Thyroid gland (tissue), 4 donors: ENCODE data around the gene FAM229A. TPM values are rescaled to one million over a fixed set of nuclear protein-coding genes. Genes with fewer than 3 reads are reported as not detected.

Source experiments
- DNase-seq, 2 donors: peaks; one replicate each; pipeline ENCODE4 v3.0.0-alpha.2; 2019
- H3K27ac ChIP-seq, 3 donors: fragments of 200-600 bp; sonication (generic); 1 replicate in 2 of 3; 2 replicates in 1 of 3; pipeline ENCODE4 v1.5.1; 2016 to 2019; ENCODE audit warnings: mild to moderate bottlenecking in 1 of 3, moderate library complexity in 1 of 3
- H3K27me3 ChIP-seq: fragments of 200-600 bp; sonication (generic); one replicate; pipeline ENCODE4 v1.5.1; 2019
- H3K36me3 ChIP-seq, 2 donors: fragments of 200-600 bp; sonication (generic); one replicate each; pipeline ENCODE4 v1.5.1; 2016 to 2019
- H3K4me1 ChIP-seq, 2 donors: fragments of 200-600 bp; sonication (generic); one replicate each; pipeline ENCODE4 v1.5.1; 2017 to 2019
- H3K4me3 ChIP-seq, 3 donors: fragments of 200-600 bp; sonication (generic); replicated peaks in 1 of 3; 1 replicate in 2 of 3; 2 replicates in 1 of 3; pipeline ENCODE4 v1.5.1; 2016; ENCODE audit warnings: mild to moderate bottlenecking in 1 of 3
- H3K9me3 ChIP-seq: fragments of 200-600 bp; sonication (generic); one replicate; pipeline ENCODE4 v1.5.1; 2017
- POLR2A ChIP-seq, 2 donors: fragments of 450-650 bp; IDR thresholded peaks; one replicate each; pipeline ENCODE4 v1.6.1; 2017; ENCODE audit warnings: antibody characterized with exemption in 2 of 2, mild to moderate bottlenecking in 2 of 2, moderate library complexity in 1 of 2
- WGBS, 2 donors: methylation state at CpG; one replicate each; pipeline ENCODE4 v1.1.5; 2017; 5-methylcytosine and 5-hydroxymethylcytosine counted together
- intact Hi-C: fragments of 100-400 bp; cut with DNase I; formaldehyde crosslinking; loops from one replicate; pipeline ENCODE4 v1.15.1; 2023
- total RNA-seq, 4 donors: library from RNA; depleted of rRNA; stranded (reverse); fragments of >200 nt; gene quantifications; one replicate each; pipeline ENCODE4 v1.2.3, GENCODE V29; 2016
- TF ChIP-seq, protein P1 (sequence below), 6 experiments: fragments of 200-600 bp in 3 of 6; fragments of 450-650 bp in 3 of 6; sonication (generic) in 3 of 6; IDR thresholded peaks; one replicate each; pipeline ENCODE4 v1.5.1; 2016 to 2019; ENCODE audit warnings: antibody characterized with exemption in 6 of 6, mild to moderate bottlenecking in 2 of 6, inconsistent platforms in 1 of 6, moderate library complexity in 1 of 6

FAM229A gene
- total RNA-seq, 4 donors from 2014 or later = 5.1 to 20.0 (median 7.4) TPM

DNA sequence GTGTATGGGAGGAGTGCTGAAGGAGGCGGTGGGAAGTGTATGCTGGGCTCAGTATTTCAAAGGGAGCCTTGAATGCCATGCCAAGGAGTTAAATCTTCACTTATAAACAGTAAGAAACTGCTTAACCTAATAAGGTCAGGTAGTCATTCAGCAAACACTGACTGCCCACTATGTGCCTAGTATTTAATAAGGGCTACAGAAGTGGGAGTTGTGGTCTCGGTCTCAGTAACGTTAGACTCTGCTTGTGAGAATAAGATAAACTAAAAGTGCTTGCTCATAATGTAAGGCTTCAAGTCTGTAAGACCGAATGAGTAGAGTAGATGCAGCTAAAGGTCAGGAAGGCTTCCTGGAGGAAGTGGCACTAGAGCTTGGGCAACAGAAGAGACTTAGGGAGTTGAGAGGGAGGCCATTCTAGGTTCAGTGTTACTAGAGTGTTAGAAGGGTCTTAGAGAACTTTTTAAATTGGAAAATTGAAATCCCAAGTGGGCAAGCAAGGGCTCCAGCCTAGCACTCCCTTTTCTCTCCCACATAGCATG lies 32.3 kb downstream of the FAM229A start:
- Histone ChIP-seq H3K4me3 (no peak overlapping the region), H3K9me3 (no peaks in the 10 kb centered on the region), H3K36me3 (peaks cover 25 to 27% of the 10 kb centered on the region in 2 donors), H3K27ac (peak overlapping the region in 2 of 3 donors; percentile 46 to 87), H3K4me1 (peaks cover 44 to 49% of the 10 kb centered on the region in 2 donors), H3K27me3 (no peaks in the 10 kb centered on the region)
- 93 to 94% methylated on average over 4 of the region's 4 CpGs for WGBS, 2 donors
- intact Hi-C loops = loop anchor here (10.0 kb wide), 1 partner anchor 95 kb away; no protein-coding TSS in a partner anchor
- DNase-seq = no peak
- TF ChIP-seq, protein P1, sequence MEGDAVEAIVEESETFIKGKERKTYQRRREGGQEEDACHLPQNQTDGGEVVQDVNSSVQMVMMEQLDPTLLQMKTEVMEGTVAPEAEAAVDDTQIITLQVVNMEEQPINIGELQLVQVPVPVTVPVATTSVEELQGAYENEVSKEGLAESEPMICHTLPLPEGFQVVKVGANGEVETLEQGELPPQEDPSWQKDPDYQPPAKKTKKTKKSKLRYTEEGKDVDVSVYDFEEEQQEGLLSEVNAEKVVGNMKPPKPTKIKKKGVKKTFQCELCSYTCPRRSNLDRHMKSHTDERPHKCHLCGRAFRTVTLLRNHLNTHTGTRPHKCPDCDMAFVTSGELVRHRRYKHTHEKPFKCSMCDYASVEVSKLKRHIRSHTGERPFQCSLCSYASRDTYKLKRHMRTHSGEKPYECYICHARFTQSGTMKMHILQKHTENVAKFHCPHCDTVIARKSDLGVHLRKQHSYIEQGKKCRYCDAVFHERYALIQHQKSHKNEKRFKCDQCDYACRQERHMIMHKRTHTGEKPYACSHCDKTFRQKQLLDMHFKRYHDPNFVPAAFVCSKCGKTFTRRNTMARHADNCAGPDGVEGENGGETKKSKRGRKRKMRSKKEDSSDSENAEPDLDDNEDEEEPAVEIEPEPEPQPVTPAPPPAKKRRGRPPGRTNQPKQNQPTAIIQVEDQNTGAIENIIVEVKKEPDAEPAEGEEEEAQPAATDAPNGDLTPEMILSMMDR (IDR thresholded peaks at IDR 0.05) = no peak
- TF ChIP-seq POLR2A (IDR thresholded peaks at IDR 0.05) = no peak

DNA sequence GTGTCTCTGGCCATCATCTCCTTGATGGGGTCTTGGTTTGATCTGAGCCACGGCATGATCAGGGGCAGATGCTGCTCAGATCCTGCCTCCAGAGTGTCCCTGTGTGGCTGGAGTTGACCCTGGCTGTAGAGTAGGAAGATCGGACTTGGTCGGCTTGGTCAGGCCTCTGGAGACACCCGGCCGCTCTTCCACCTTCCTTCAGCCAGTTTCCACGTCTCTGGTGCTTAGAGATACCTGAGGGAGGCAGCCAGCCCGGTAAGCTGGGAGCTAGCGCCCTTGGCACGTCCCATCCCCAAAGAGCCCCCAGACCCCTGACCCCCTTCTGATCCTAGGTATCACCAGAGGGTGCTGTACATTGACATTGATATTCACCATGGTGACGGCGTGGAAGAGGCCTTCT lies 35.1 kb downstream of the FAM229A start:
- intact Hi-C loops = no loop called here
- TF ChIP-seq, protein P1 (IDR thresholded peaks at IDR 0.05) = no peak
- no peak for TF ChIP-seq POLR2A (IDR thresholded peaks at IDR 0.05)
- 96% methylated on average over 9 to 11 of the region's 11 CpGs for WGBS, 2 donors
- Histone ChIP-seq H3K27me3 (no peaks in the 10 kb centered on the region), H3K4me1 (peaks cover 18 to 22% of the 10 kb centered on the region in 2 donors), H3K27ac (no peak overlapping the region), H3K9me3 (no peaks in the 10 kb centered on the region), H3K36me3 (peaks cover 31 to 32% of the 10 kb centered on the region in 2 donors), H3K4me3 (no peak overlapping the region)
- DNase-seq = no peak

DNA sequence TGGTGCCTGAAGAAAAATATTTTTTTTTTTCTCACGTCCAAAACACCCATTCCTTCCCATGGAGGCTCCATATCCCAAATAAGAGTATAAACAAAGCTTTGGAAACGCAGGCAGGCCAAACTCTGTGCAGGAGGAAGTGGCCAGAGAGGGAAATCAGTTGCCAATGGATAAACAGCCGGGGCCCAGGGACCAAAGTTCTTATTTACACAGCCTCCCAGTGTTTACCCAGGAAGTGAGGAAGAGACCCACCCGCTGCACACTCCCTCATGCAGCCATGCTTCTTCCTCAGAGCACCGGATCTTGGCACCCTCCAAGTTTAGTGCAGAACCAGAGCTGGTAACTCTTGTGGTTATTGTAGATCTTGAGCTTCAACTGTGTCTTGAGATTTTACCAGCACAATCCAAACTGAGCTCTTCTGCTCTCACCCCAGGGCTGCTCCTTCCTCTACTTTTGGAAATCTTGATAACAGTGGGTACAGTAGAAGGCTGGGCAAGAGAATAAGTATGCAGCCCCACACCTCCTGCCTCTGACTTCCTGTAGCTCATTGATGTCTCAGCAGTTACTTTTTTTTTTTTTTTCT lies 40.5 kb downstream of the FAM229A start:
- TF ChIP-seq POLR2A (IDR thresholded peaks at IDR 0.05) = no peak
- TF ChIP-seq, protein P1 (IDR thresholded peaks at IDR 0.05) = no peak
- H3K4me3 ChIP-seq = no peak overlapping the region
- H3K36me3 ChIP-seq = peaks cover 7 to 11% of the 10 kb centered on the region in 2 donors
- H3K27ac ChIP-seq = no peak overlapping the region
- intact Hi-C loops = no loop called here
- H3K27me3 ChIP-seq = no peaks in the 10 kb centered on the region
- H3K9me3 ChIP-seq = no peaks in the 10 kb centered on the region
- WGBS, 2 donors = 68 to 76% methylated on average over 5 of the region's 5 CpGs
- no peaks in the 10 kb centered on the region for H3K4me1 ChIP-seq
- no peak for DNase-seq

DNA sequence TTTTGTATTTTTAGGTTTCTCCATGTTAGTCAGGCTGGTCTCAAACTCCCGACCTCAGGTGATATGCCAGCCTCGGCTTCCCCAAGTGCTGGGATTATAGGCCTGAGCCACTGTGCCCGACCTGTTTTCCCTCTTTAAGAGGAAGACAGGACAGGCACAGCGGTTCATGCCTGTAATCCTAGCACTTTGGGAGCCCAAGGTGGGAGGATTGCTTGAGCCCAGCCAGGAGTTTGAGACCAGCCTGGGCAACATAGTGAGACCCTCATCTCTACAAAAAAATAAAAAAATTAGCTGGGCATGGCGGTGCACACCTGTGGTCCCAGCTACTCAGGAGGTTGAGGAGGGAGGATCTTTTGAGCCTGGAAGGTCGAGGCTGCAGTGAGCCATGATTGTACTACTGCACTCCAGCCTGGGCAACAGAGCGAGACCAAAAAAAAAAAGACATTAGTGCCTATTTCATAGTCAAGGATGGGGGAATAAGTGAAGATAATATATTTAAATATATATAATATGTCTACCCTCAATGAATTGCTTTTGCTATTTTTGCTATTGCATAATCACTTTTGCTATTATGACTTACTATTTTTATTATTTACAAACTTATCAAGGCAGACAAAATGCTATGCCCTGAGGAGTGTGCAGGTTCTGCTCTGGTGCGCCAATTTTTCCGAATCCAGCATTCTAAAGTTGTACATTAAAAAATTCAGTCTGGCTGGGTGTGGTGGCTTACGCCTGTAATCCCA lies 44.0 kb downstream of the FAM229A start:
- H3K9me3 ChIP-seq = no peaks in the 10 kb centered on the region
- H3K4me3 ChIP-seq = no peak overlapping the region
- no peaks in the 10 kb centered on the region for H3K27me3 ChIP-seq
- DNase-seq = no peak
- intact Hi-C loops = no loop called here
- TF ChIP-seq, protein P1 (IDR thresholded peaks at IDR 0.05) = no peak
- TF ChIP-seq POLR2A (IDR thresholded peaks at IDR 0.05) = no peak
- H3K27ac ChIP-seq = no peak overlapping the region
- H3K4me1 ChIP-seq = peaks cover 0 to 5% of the 10 kb centered on the region in 2 donors
- H3K36me3 ChIP-seq = peaks cover 0 to 5% of the 10 kb centered on the region in 2 donors
- 96 to 97% methylated on average over 10 of the region's 10 CpGs for WGBS, 2 donors

DNA sequence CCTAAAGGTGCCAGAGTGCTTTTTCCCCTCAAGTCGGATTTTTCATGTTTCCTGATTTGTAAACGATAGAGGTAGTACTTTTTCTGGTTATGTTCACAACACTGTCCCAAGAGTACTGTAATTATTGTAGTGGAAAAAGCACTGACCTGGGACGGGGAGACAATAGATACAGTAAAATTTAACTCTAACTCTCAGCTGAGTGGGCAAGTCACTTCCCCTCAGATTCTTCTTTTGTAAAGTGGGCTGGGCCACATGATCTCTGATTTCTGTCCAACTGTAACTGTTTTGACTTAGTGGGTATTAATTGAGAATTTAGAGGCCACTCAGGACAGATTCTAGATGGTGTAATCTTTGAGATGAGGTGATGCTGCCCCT lies 45.4 kb downstream of the FAM229A start:
- Histone ChIP-seq H3K36me3 (peaks cover 0 to 5% of the 10 kb centered on the region in 2 donors), H3K27ac (no peak overlapping the region), H3K4me3 (no peak overlapping the region), H3K9me3 (no peaks in the 10 kb centered on the region), H3K4me1 (peaks cover 5 to 13% of the 10 kb centered on the region in 2 donors), H3K27me3 (no peaks in the 10 kb centered on the region)
- intact Hi-C loops = no loop called here
- WGBS, 2 donors = 66 to 67% methylated on average over 3 of the region's 3 CpGs
- no peak for DNase-seq
- TF ChIP-seq, protein P1 (IDR thresholded peaks at IDR 0.05) = no peak
- no peak for TF ChIP-seq POLR2A (IDR thresholded peaks at IDR 0.05)
